Tibial nerve (tissue), 4 donors: ENCODE measurements around the gene DIP2A.

ENCODE experiments used
- CTCF ChIP-seq, 5 experiments: fragments of 200-600 bp in 3 of 5; fragments of 450-650 bp in 2 of 5; sonication (generic) in 3 of 5; IDR thresholded peaks; one replicate each; pipeline ENCODE4 v1.5.1; 2016 to 2019; ENCODE audit warnings: antibody characterized with exemption in 5 of 5, mild to moderate bottlenecking in 3 of 5, moderate library complexity in 2 of 5
- EP300 ChIP-seq, 2 donors: sonication (generic); formaldehyde crosslinking; IDR thresholded peaks; one replicate each; pipeline ENCODE4 v1.6.1; 2017; ENCODE audit warnings: antibody characterized with exemption in 2 of 2, mild to moderate bottlenecking in 1 of 2
- POLR2A ChIP-seq, 2 donors: fragments of 450-650 bp; IDR thresholded peaks; one replicate each; pipeline ENCODE4 v1.6.1; 2017; ENCODE audit warnings: antibody characterized with exemption in 2 of 2, mild to moderate bottlenecking in 2 of 2, moderate library complexity in 2 of 2

- TF ChIP-seq CTCF (IDR thresholded peaks at IDR 0.05): no peak
- no peak for TF ChIP-seq POLR2A (IDR thresholded peaks at IDR 0.05)
- TF ChIP-seq EP300 (IDR thresholded peaks at IDR 0.05): no peak
Measured at GRCh38 chr21:46572850-46573249, 114.2 kb downstream of the DIP2A start.
